Mucosa of stomach (tissue), 1 donor: ENCODE data around the gene TMEM120B.
A peak's percentile ranks its signal among the peaks of the same experiment; 100 is the strongest.

Source experiments
- H3K27me3 ChIP-seq: one replicate; pipeline ENCODE4 v1.7.0; 2013; ENCODE audit warnings: mild to moderate bottlenecking, low read length; ENCODE audit not compliant: control insufficient read depth, insufficient read depth
- H3K36me3 ChIP-seq: one replicate; pipeline ENCODE4 v1.7.0; 2013; ENCODE audit warnings: low read length; ENCODE audit not compliant: control insufficient read depth, insufficient read depth
- H3K4me1 ChIP-seq: one replicate; pipeline ENCODE4 v1.7.0; 2013; ENCODE audit warnings: mild to moderate bottlenecking, low read length; ENCODE audit not compliant: control insufficient read depth, insufficient read depth
- H3K4me3 ChIP-seq: one replicate; pipeline ENCODE4 v1.7.0; 2013; ENCODE audit warnings: low read length
- H3K9ac ChIP-seq: one replicate; pipeline ENCODE4 v1.7.0; 2013; ENCODE audit warnings: mild to moderate bottlenecking, low read length, moderate library complexity
- H3K9me3 ChIP-seq: one replicate; pipeline ENCODE4 v1.7.0; 2013; ENCODE audit warnings: mild to moderate bottlenecking, low read length, moderate library complexity; ENCODE audit not compliant: control insufficient read depth
- donor health status: Pancreatic carcinoma.

The TMEM120B gene

GRCh38 chr12:121792607-121793439 is 80.3 kb downstream of the TMEM120B start:
- Histone ChIP-seq H3K9ac (peak overlapping the region; percentile 81), H3K4me1 (peaks cover 82% of the 10 kb centered on the region), H3K36me3 (peaks cover 7% of the 10 kb centered on the region), H3K4me3 (peak overlapping the region; percentile 23), H3K27me3 (no peaks in the 10 kb centered on the region), H3K9me3 (no peaks in the 10 kb centered on the region)

- peaks cover 82% of the 10 kb centered on the region for H3K4me1 ChIP-seq
- H3K36me3 ChIP-seq: peaks cover 7% of the 10 kb centered on the region
- no peaks in the 10 kb centered on the region for H3K9me3 ChIP-seq
- H3K27me3 ChIP-seq: no peaks in the 10 kb centered on the region
- peak within 1 kb of the TSS; percentile 39 for H3K4me3 ChIP-seq
- H3K9ac ChIP-seq: peak within 1 kb of the TSS; percentile 81
Observed at GRCh38 chr12:121793440-121793837, 80.9 kb downstream of the TMEM120B start, which contains the start of gene RHOF. TSS of gene RHOF (minus strand) at chr12:121793688. CDS start at chr12:121793633, 55 bp downstream.

DNA sequence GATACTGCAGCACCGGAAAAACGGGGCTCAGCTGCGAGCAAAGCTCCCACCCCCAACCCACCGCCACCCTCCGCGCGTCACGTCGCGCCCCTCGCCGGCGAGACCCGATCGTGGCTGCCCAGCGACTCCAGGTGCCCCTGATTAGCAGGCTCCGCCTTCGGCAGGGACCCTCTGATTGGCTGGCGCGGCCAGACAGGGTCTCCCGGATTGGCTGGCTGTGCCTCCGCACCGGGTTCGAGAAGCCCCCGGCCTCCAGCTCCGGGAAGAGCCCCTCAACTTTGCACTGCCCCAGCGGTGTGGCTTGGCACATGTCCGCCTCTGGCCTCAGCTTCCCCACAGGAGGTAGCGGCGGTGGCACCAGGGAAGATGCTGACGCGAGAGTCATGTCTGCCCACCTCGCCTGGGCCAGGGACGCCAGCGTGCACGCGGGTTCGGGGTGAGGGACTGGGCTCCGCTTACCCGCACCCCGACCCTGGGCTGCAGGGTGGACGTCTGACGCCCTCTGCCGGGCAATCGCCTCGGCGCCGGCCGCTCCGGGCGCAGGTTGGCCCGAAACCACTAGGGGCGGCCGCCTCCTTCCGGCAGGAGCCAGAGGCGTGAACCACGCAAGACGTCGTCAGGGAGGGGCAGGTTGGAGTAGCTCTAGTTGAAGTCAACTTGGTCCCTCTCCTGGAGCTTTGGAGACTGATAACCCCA is 81.4 kb downstream of the TMEM120B start:
- H3K4me1 ChIP-seq: peaks cover 82% of the 10 kb centered on the region

GRCh38 chr12:121794534-121795033 is 82.0 kb downstream of the TMEM120B start:
- no peaks in the 10 kb centered on the region for H3K27me3 ChIP-seq
- H3K9ac ChIP-seq: peak overlapping the region; percentile 74
- peaks cover 7% of the 10 kb centered on the region for H3K36me3 ChIP-seq
- peak overlapping the region; percentile 39 for H3K4me3 ChIP-seq
- no peaks in the 10 kb centered on the region for H3K9me3 ChIP-seq
- peaks cover 82% of the 10 kb centered on the region for H3K4me1 ChIP-seq

More for the DNA sequence above, 81.4 kb downstream of the TMEM120B start:
- Histone ChIP-seq H3K9ac (peak overlapping the region; percentile 81), H3K36me3 (peaks cover 7% of the 10 kb centered on the region), H3K9me3 (no peaks in the 10 kb centered on the region), H3K27me3 (no peaks in the 10 kb centered on the region), H3K4me3 (peak overlapping the region; percentile 23)

GRCh38 chr12:121795034-121795968 is 82.7 kb downstream of the TMEM120B start:
- Histone ChIP-seq H3K36me3 (peaks cover 7% of the 10 kb centered on the region), H3K9me3 (no peaks in the 10 kb centered on the region), H3K27me3 (no peaks in the 10 kb centered on the region), H3K4me3 (peak overlapping the region; percentile 39), H3K4me1 (peaks cover 78% of the 10 kb centered on the region), H3K9ac (peak overlapping the region; percentile 74)

- peaks cover 7% of the 10 kb centered on the region for H3K36me3 ChIP-seq
- peak overlapping the region; percentile 56 for H3K9ac ChIP-seq
- H3K4me3 ChIP-seq: peak overlapping the region; percentile 34
- no peaks in the 10 kb centered on the region for H3K9me3 ChIP-seq
- H3K4me1 ChIP-seq: peaks cover 71% of the 10 kb centered on the region
- H3K27me3 ChIP-seq: no peaks in the 10 kb centered on the region
Observed at GRCh38 chr12:121796855-121797751, 84.6 kb downstream of the TMEM120B start.

- H3K9ac ChIP-seq: peak overlapping the region; percentile 70
- peak overlapping the region; percentile 34 for H3K4me3 ChIP-seq
- peaks cover 7% of the 10 kb centered on the region for H3K36me3 ChIP-seq
- peaks cover 62% of the 10 kb centered on the region for H3K4me1 ChIP-seq
- no peaks in the 10 kb centered on the region for H3K9me3 ChIP-seq
- no peaks in the 10 kb centered on the region for H3K27me3 ChIP-seq
Observed at GRCh38 chr12:121797937-121798786, 85.6 kb downstream of the TMEM120B start.

GRCh38 chr12:121798787-121799155 is 86.2 kb downstream of the TMEM120B start:
- Histone ChIP-seq H3K9me3 (no peaks in the 10 kb centered on the region), H3K9ac (peak overlapping the region; percentile 70), H3K27me3 (no peaks in the 10 kb centered on the region), H3K36me3 (peaks cover 7% of the 10 kb centered on the region), H3K4me1 (peaks cover 57% of the 10 kb centered on the region), H3K4me3 (peak overlapping the region; percentile 31)

DNA sequence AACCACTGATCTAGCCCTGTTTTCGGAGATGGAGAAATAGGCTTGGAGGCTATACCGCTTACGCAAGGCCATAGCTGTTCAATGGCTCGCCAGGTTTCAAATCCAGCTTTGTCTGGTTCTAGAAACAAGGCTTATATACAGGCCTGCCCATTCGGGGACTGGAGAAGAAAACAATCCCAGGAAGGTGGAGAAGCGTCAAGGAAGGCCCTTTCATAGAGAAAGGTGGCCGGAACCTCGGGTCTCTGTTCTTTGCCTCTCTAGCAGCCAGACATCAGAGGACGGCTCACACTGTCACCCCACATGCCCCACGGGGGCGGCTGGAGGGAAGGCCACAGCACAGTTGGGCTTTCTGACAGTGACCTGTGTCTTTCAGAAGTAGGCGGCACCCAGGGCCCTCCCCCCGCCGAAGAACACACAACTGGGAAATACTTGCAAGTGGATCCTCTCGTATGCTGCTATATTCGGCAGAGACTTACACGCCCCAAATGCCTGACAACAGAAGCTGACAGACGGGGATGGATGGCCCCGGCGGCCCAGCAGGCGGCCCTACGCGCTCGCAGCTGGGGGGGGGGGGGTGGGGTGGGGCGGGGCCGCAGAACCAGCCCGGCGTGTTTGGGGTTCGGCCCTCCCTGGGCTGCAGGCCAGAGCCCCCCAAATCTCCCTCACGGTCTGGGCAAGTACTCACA is 86.7 kb downstream of the TMEM120B start:
- Histone ChIP-seq H3K9ac (peak overlapping the region; percentile 100), H3K4me1 (peaks cover 52% of the 10 kb centered on the region), H3K9me3 (no peaks in the 10 kb centered on the region), H3K4me3 (peak overlapping the region; percentile 31), H3K27me3 (no peaks in the 10 kb centered on the region), H3K36me3 (peaks cover 7% of the 10 kb centered on the region)
